T-cell (primary cell): Measurements from ENCODE around the gene CHD3. TPM values are rescaled to one million over a fixed set of nuclear protein-coding genes. Genes with fewer than 3 reads are reported as not detected.

Source experiments
- ATAC-seq, 4 experiments: fragments of 200-7000 bp in 3 of 4; fragments of 150-1000 bp in 1 of 4; cut with Tn5 transposase; replicated peaks in 1 of 4; 1 replicate in 3 of 4; 2 replicates in 1 of 4; pipeline ENCODE4 v1.10.0; 2021; ENCODE audit warnings: moderate library complexity in 3 of 4, mild to moderate bottlenecking in 2 of 4, moderate number of reproducible peaks in 1 of 4
- CTCF ChIA-PET, 2 donors: fragments of 300-600 bp; sonication (Branson Sonifier 250); formaldehyde crosslinking; loops; one replicate each; lab custom pipeline; 2022; ENCODE audit warnings: antibody characterized with exemption in 2 of 2; lab: Charles Lee
- POLR2A ChIA-PET, 2 donors: fragments of 300-600 bp; sonication (Branson Sonifier 250); formaldehyde crosslinking; loops; one replicate each; lab custom pipeline; 2022; ENCODE audit warnings: antibody characterized with exemption in 2 of 2; lab: Charles Lee
- DNase-seq, 35 experiments: peaks; one replicate each; pipeline versions ENCODE4 v3.0.0 to v3.0.0-alpha.2; 2013 to 2023
- H3K27ac ChIP-seq: one replicate; pipeline ENCODE4 v1.5.1; 2013; ENCODE audit warnings: low read length
- H3K27me3 ChIP-seq, 2 experiments: replicated peaks in 1 of 2; 1 replicate in 1 of 2; 2 replicates in 1 of 2; pipeline versions ENCODE4 v1.6.1 to v1.7.0; 2013; ENCODE audit warnings: low read length in 1 of 2, mixed read lengths in 1 of 2; ENCODE audit not compliant: control insufficient read depth in 2 of 2, insufficient read depth in 2 of 2; ENCODE audit errors: extremely low read depth in 1 of 2
- H3K36me3 ChIP-seq, 2 donors: 1 replicate in 1 of 2; 2 replicates in 1 of 2; pipeline versions ENCODE4 v1.6.1 to v1.7.0; 2013; ENCODE audit warnings: low read length in 1 of 2; ENCODE audit not compliant: control insufficient read depth in 2 of 2, insufficient read depth in 1 of 2; ENCODE audit errors: extremely low read depth in 1 of 2
- H3K4me1 ChIP-seq, 2 experiments: 1 replicate in 1 of 2; 2 replicates in 1 of 2; pipeline versions ENCODE4 v1.6.1 to v1.7.0; 2013; ENCODE audit warnings: low read length in 2 of 2, mixed read lengths in 1 of 2; ENCODE audit not compliant: insufficient read depth in 2 of 2, control insufficient read depth in 1 of 2; ENCODE audit errors: extremely low read depth in 1 of 2
- H3K4me3 ChIP-seq, 2 donors: 1 replicate in 1 of 2; 2 replicates in 1 of 2; pipeline versions ENCODE4 v1.5.1 to v1.7.0; 2013; ENCODE audit warnings: mild to moderate bottlenecking in 2 of 2, low read length in 1 of 2, moderate library complexity in 1 of 2; ENCODE audit not compliant: control insufficient read depth in 1 of 2; ENCODE audit errors: extremely low read depth in 1 of 2
- H3K9me3 ChIP-seq: 2 replicates; pipeline ENCODE4 v1.7.0; 2013
- H3K27ac Mint-ChIP-seq, 2 donors: one replicate each; pipeline ENCODE4 v1.8.0; 2020 to 2021; ENCODE audit warnings: mild to moderate bottlenecking in 2 of 2, mixed read lengths in 2 of 2
- H3K27me3 Mint-ChIP-seq, 2 donors: one replicate each; pipeline ENCODE4 v1.8.0; 2021 to 2022; ENCODE audit warnings: mixed read lengths in 2 of 2
- H3K36me3 Mint-ChIP-seq: one replicate; pipeline ENCODE4 v1.8.0; 2021; ENCODE audit warnings: mixed read lengths
- H3K4me1 Mint-ChIP-seq, 3 donors: one replicate each; pipeline ENCODE4 v1.8.0; 2020 to 2022; ENCODE audit warnings: mixed read lengths in 3 of 3, mild to moderate bottlenecking in 1 of 3
- H3K4me3 Mint-ChIP-seq, 3 donors: one replicate each; pipeline ENCODE4 v1.8.0; 2020 to 2022; ENCODE audit warnings: mild to moderate bottlenecking in 3 of 3, mixed read lengths in 3 of 3, moderate library complexity in 3 of 3
- H3K9me3 Mint-ChIP-seq, 3 donors: one replicate each; pipeline ENCODE4 v1.8.0; 2020 to 2022; ENCODE audit warnings: mixed read lengths in 3 of 3
- WGBS: methylation state at CpG from one replicate; pipeline ENCODE4 v1.1.5; 2013; ENCODE audit warnings: missing lambda C conversion rate; ENCODE audit not compliant: insufficient coverage; 5-methylcytosine and 5-hydroxymethylcytosine counted together
- total RNA-seq, 35 experiments: library from RNA in 6 of 35; stranded (reverse) in 6 of 35; fragments of 120-200 nt in 1 of 35; gene quantifications; one replicate each; pipeline versions ENCODE4 v1.2.1 to v1.2.4 and lab custom pipeline; 2013 to 2026

The CHD3 gene
- total RNA-seq, 5 donors from 2014 or later (not counting 1 experiment from before 2014, with no cell fraction given), result 250 to 331 (median 274) TPM

DNA sequence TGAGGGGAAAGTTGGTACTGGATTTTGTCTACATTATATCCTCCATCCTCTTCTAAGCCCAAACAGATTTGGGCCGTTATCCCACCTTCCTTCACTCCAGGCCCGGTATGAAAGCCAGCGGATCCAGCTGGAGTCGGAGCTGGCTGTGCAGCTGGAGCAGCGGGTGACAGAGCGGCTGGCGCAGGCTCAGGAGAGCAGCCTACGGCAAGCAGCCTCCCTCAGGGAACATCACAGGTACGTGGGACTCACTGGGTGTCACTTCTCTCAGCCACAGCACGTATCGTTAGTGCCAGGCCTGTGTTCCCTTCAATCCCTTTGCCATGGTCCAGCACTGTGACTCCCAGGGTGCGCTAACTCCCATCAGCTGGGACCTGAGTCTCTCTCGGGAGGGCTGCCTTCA, 54.7 kb downstream of the CHD3 start:
- no peaks in the 10 kb centered on the region for H3K27me3 Mint-ChIP-seq
- no peak overlapping the region for H3K27ac Mint-ChIP-seq
- no peaks in the 10 kb centered on the region for H3K9me3 ChIP-seq
- no peak overlapping the region for H3K4me3 Mint-ChIP-seq
- H3K4me3 ChIP-seq, result no peak overlapping the region
- peaks cover 0 to 2% (median 0%) of the 10 kb centered on the region in 3 donors for H3K4me1 Mint-ChIP-seq
- peaks cover 56% of the 10 kb centered on the region for H3K36me3 Mint-ChIP-seq
- H3K4me1 ChIP-seq, result no peaks in the 10 kb centered on the region
- ATAC-seq (no peak), DNase-seq (no peak)
- ChIA-PET CTCF (no interaction called here), POLR2A (interaction anchor here in 1 of 2 donors (0.6 kb wide), 1 partner anchor 25 kb away, joined by 5 read pairs; no protein-coding TSS in a partner anchor)
- no peak overlapping the region for H3K27ac ChIP-seq
- H3K27me3 ChIP-seq, result no peaks in the 10 kb centered on the region
- 99% methylated on average over 11 of the region's 13 CpGs for WGBS
- no peaks in the 10 kb centered on the region for H3K9me3 Mint-ChIP-seq
- peaks cover 9 to 65% of the 10 kb centered on the region in 2 donors for H3K36me3 ChIP-seq

DNA sequence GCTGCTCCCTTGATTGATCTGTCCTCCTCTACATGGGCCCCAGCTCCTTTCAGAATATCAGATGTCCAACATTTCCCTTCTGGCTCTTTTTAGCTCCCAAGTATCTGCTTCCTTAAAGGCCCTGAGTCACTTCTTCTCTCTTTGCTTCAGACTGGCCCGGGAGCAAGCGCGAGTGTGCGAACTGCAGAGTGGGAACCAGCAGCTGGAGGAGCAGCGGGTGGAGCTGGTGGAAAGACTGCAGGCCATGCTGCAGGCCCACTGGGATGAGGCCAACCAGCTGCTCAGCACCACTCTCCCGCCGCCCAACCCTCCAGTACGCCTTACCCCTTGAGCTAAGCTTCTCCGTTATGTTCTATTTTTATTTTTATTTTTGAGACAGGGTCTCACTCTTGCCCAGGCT, 55.7 kb downstream of the CHD3 start:
- H3K4me3 Mint-ChIP-seq, result no peak overlapping the region
- H3K27ac Mint-ChIP-seq, result no peak overlapping the region
- Histone ChIP-seq H3K4me1 (no peaks in the 10 kb centered on the region), H3K27ac (no peak overlapping the region), H3K9me3 (no peaks in the 10 kb centered on the region), H3K36me3 (peaks cover 7 to 73% of the 10 kb centered on the region in 2 donors), H3K27me3 (no peaks in the 10 kb centered on the region), H3K4me3 (no peak overlapping the region)
- H3K9me3 Mint-ChIP-seq, result no peaks in the 10 kb centered on the region
- WGBS, result 95% methylated on average over 5 of the region's 9 CpGs
- H3K27me3 Mint-ChIP-seq, result no peaks in the 10 kb centered on the region
- ATAC-seq, result no peak
- H3K36me3 Mint-ChIP-seq, result peaks cover 62% of the 10 kb centered on the region
- ChIA-PET POLR2A (interaction anchor here (0.7 kb wide), 2 partner anchors 13 to 1273 kb away, joined by 3 read pairs; partner anchors contain the start of gene TRAPPC1 (in 1 of the 2)), CTCF (interaction anchor here (0.5 to 1.1 kb wide), 2 partner anchors 27 to 79 kb away, joined by 3 read pairs; no protein-coding TSS in a partner anchor)
- no peak for DNase-seq
- H3K4me1 Mint-ChIP-seq, result peaks cover 0 to 2% (median 0%) of the 10 kb centered on the region in 3 donors

DNA sequence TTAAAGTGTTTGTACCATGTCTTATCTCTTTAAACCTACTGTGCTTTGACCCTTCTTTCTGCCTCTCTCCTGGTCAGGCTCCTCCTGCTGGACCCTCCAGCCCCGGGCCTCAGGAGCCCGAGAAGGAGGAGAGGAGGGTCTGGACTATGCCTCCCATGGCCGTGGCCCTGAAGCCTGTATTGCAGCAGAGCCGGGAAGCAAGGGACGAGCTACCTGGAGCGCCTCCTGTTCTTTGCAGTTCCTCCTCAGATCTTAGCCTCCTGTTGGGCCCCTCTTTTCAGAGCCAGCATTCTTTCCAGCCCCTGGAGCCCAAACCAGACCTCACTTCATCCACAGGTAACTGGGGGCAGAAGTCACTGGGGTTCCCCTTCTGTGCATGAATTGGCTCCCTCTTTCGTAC, 57.1 kb downstream of the CHD3 start:
- H3K27ac Mint-ChIP-seq, result no peak overlapping the region
- ChIA-PET CTCF (no interaction called here), POLR2A (no interaction called here)
- peaks cover 0 to 3% (median 0%) of the 10 kb centered on the region in 3 donors for H3K4me1 Mint-ChIP-seq
- DNase-seq, result no peak
- no peaks in the 10 kb centered on the region for H3K4me1 ChIP-seq
- H3K36me3 ChIP-seq, result peaks cover 7 to 61% of the 10 kb centered on the region in 2 donors
- no peaks in the 10 kb centered on the region for H3K9me3 ChIP-seq
- H3K4me3 Mint-ChIP-seq, result no peak overlapping the region
- H3K27ac ChIP-seq, result no peak overlapping the region
- no peak overlapping the region for H3K4me3 ChIP-seq
- no peak for ATAC-seq
- WGBS, result 92% methylated on average over 5 of the region's 7 CpGs
- H3K27me3 Mint-ChIP-seq, result no peaks in the 10 kb centered on the region
- no peaks in the 10 kb centered on the region for H3K9me3 Mint-ChIP-seq
- H3K27me3 ChIP-seq, result no peaks in the 10 kb centered on the region
- peaks cover 59% of the 10 kb centered on the region for H3K36me3 Mint-ChIP-seq

DNA sequence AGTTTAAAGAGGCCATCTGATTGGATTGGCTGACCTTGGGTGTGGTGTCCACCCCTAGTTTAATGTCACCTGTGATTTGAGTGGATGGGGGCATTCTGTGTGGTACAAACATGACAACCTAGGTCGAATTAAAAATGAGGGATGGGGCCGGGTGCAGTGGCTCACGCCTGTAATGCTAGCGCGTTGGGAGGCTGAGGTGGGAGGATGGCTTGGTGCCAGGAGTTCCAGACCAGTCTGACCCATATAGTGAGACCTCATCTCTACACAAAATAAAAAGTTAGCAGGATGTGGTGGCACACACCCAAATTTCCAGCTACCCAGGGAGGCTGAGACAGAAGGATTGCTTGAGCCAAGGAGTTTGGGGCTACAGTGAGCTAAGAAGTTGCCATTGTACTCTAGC, 57.9 kb downstream of the CHD3 start:
- H3K27me3 Mint-ChIP-seq, result no peaks in the 10 kb centered on the region
- CTCF ChIA-PET, result no interaction called here
- ATAC-seq, result no peak
- H3K4me1 Mint-ChIP-seq, result peaks cover 0 to 6% (median 3%) of the 10 kb centered on the region in 3 donors
- H3K27ac ChIP-seq, result no peak overlapping the region
- H3K4me3 ChIP-seq, result no peak overlapping the region
- peaks cover 56% of the 10 kb centered on the region for H3K36me3 Mint-ChIP-seq
- H3K4me1 ChIP-seq, result no peaks in the 10 kb centered on the region
- no peak for DNase-seq
- H3K36me3 ChIP-seq, result peaks cover 5 to 56% of the 10 kb centered on the region in 2 donors
- H3K27ac Mint-ChIP-seq, result no peak overlapping the region
- POLR2A ChIA-PET, result no interaction called here
- no peaks in the 10 kb centered on the region for H3K9me3 Mint-ChIP-seq
- no peaks in the 10 kb centered on the region for H3K27me3 ChIP-seq
- WGBS, result no CpG with 5 or more reads among the region's 5 CpGs
- H3K4me3 Mint-ChIP-seq, result no peak overlapping the region
- no peaks in the 10 kb centered on the region for H3K9me3 ChIP-seq

DNA sequence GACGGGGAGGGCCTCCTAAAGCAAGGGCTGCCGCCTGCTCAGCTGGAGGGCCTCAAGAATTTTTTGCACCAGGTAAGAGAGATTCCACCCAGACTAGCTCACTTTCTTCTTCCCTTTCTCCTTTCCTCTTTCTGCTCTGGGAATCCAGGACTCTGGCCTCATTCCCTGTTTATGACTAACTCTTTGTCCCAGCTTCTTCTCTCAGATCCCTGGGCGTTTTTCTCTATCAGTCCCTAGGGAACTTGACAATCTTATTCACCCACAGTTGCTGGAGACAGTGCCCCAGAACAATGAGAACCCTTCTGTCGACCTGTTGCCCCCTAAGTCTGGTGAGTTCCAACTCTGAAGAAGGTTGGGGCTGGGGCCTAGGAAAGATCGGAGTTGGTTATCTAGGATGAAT, 59.1 kb downstream of the CHD3 start:
- Histone ChIP-seq H3K36me3 (peaks cover 4 to 53% of the 10 kb centered on the region in 2 donors), H3K9me3 (no peaks in the 10 kb centered on the region), H3K4me1 (no peaks in the 10 kb centered on the region), H3K4me3 (no peak overlapping the region), H3K27me3 (no peaks in the 10 kb centered on the region), H3K27ac (no peak overlapping the region)
- no peak overlapping the region for H3K4me3 Mint-ChIP-seq
- DNase-seq (no peak), ATAC-seq (no peak)
- CTCF ChIA-PET, result interaction anchor here in 1 of 2 donors (0.5 kb wide), 1 partner anchor 85 kb away, joined by 7 read pairs; no protein-coding TSS in a partner anchor
- WGBS, result 100% methylated on average over 2 of the region's 5 CpGs
- peaks cover 0 to 8% (median 5%) of the 10 kb centered on the region in 3 donors for H3K4me1 Mint-ChIP-seq
- H3K9me3 Mint-ChIP-seq, result no peaks in the 10 kb centered on the region
- peaks cover 56% of the 10 kb centered on the region for H3K36me3 Mint-ChIP-seq
- H3K27ac Mint-ChIP-seq, result no peak overlapping the region
- POLR2A ChIA-PET, result no interaction called here
- no peaks in the 10 kb centered on the region for H3K27me3 Mint-ChIP-seq

DNA sequence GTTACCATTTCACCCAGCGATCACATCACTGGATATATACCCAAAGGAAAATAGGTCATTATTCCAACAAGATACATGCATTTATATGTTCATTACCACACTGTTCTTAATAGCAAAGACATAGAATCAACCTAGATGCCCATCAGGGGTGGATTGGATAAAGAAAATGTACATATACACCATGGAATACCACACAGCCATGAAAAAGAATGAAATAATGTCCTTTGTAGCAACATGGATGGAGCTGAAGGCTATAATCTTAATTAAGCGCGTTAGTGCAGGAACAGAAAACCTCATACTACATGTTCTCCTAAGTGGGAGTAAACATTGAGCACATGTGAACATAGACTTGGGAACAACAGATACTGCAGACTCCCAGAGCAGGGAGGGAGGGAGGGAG, 62.0 kb downstream of the CHD3 start:
- H3K4me1 Mint-ChIP-seq, result peaks cover 0 to 8% (median 5%) of the 10 kb centered on the region in 3 donors
- H3K9me3 ChIP-seq, result no peaks in the 10 kb centered on the region
- no peaks in the 10 kb centered on the region for H3K27me3 ChIP-seq
- H3K36me3 ChIP-seq, result peaks cover 4 to 33% of the 10 kb centered on the region in 2 donors
- ChIA-PET CTCF (no interaction called here), POLR2A (no interaction called here)
- H3K4me1 ChIP-seq, result no peaks in the 10 kb centered on the region
- DNase-seq (no peak), ATAC-seq (no peak)
- H3K4me3 Mint-ChIP-seq, result no peak overlapping the region
- no peaks in the 10 kb centered on the region for H3K9me3 Mint-ChIP-seq
- H3K27ac Mint-ChIP-seq, result no peak overlapping the region
- no peak overlapping the region for H3K4me3 ChIP-seq
- no peaks in the 10 kb centered on the region for H3K27me3 Mint-ChIP-seq
- WGBS, result no CpG with 5 or more reads among the region's 3 CpGs
- no peak overlapping the region for H3K27ac ChIP-seq
- H3K36me3 Mint-ChIP-seq, result peaks cover 40% of the 10 kb centered on the region
